GM21717 (cell line): Measurements from ENCODE around the gene CAV1.

Experiments used
- ATAC-seq: cut with Tn5 transposase; IDR thresholded peaks from one replicate; pipeline ENCODE4 v1.9.1; 2021; ENCODE audit warnings: mild to moderate bottlenecking, moderate library complexity; ENCODE audit not compliant: unreplicated experiment

The CAV1 gene

GRCh38 chr7:116553168-116553964 lies 28.5 kb downstream of the CAV1 start:
- no peak for ATAC-seq

- no peak for ATAC-seq
Observed at GRCh38 chr7:116554436-116554835, 29.6 kb downstream of the CAV1 start.

GRCh38 chr7:116554911-116555310 lies 30.1 kb downstream of the CAV1 start:
- no peak for ATAC-seq

- no peak for ATAC-seq
Observed at GRCh38 chr7:116557066-116557585, 32.3 kb downstream of the CAV1 start.

GRCh38 chr7:116557901-116558300 lies 33.1 kb downstream of the CAV1 start:
- ATAC-seq: no peak

- no peak for ATAC-seq
Observed at GRCh38 chr7:116560021-116560970, 35.5 kb downstream of the CAV1 start.

GRCh38 chr7:116561697-116562483 lies 37.1 kb downstream of the CAV1 start:
- no peak for ATAC-seq

GRCh38 chr7:116562529-116563121 lies 37.8 kb downstream of the CAV1 start:
- ATAC-seq: no peak

GRCh38 chr7:116565981-116566380 lies 41.1 kb downstream of the CAV1 start:
- no peak for ATAC-seq

- ATAC-seq: no peak
Observed at GRCh38 chr7:116566666-116567065, 41.8 kb downstream of the CAV1 start.

- ATAC-seq: no peak
Observed at GRCh38 chr7:116569737-116570136, 44.9 kb downstream of the CAV1 start.

- no peak for ATAC-seq
Observed at GRCh38 chr7:116570306-116570705, 45.5 kb downstream of the CAV1 start.

- no peak for ATAC-seq
Observed at GRCh38 chr7:116571037-116571436, 46.2 kb downstream of the CAV1 start.

- no peak for ATAC-seq
Observed at GRCh38 chr7:116571552-116571951, 46.7 kb downstream of the CAV1 start.

GRCh38 chr7:116572036-116572435 lies 47.2 kb downstream of the CAV1 start:
- ATAC-seq: no peak

- no peak for ATAC-seq
Observed at GRCh38 chr7:116573541-116573940, 48.7 kb downstream of the CAV1 start.

- peak; percentile 38 for ATAC-seq
Observed at GRCh38 chr7:116574025-116574822, 49.4 kb downstream of the CAV1 start.

- ATAC-seq: no peak
Observed at GRCh38 chr7:116575853-116576252, 51.0 kb downstream of the CAV1 start.
